IPS-15b (cell line): Measurements from ENCODE around the gene CLCF1.
A peak's percentile ranks its signal among the peaks of the same experiment; 100 is the strongest.
"Not testable (repeated sequence)": the region's sequence is repeated elsewhere in the genome, so short reads cannot be mapped to it uniquely, and the experiment has no call there.

ENCODE experiments used
- H3K27me3 ChIP-seq: one replicate; pipeline ENCODE4 v1.6.1; 2013; ENCODE audit warnings: low read length; ENCODE audit not compliant: control insufficient read depth, insufficient read depth
- H3K36me3 ChIP-seq: one replicate; pipeline ENCODE4 v1.6.1; 2013; ENCODE audit warnings: low read length; ENCODE audit not compliant: control insufficient read depth, insufficient read depth
- H3K4me1 ChIP-seq: one replicate; pipeline ENCODE4 v1.6.1; 2013; ENCODE audit warnings: mild to moderate bottlenecking, low read length; ENCODE audit not compliant: control insufficient read depth, insufficient read depth
- H3K4me3 ChIP-seq: one replicate; pipeline ENCODE4 v1.5.1; 2013; ENCODE audit warnings: low read depth, low read length
- H3K9ac ChIP-seq: one replicate; pipeline ENCODE4 v1.6.1; 2013; ENCODE audit warnings: low read depth, mild to moderate bottlenecking, low read length
- H3K9me3 ChIP-seq: one replicate; pipeline ENCODE4 v1.6.1; 2013; ENCODE audit warnings: mild to moderate bottlenecking, low read length; ENCODE audit not compliant: control insufficient read depth, insufficient read depth

CLCF1 gene

GRCh38 chr11:67406420-67406968, 33.1 kb upstream of the CLCF1 start:
- Histone ChIP-seq H3K4me1 (peaks cover 3% of the 10 kb centered on the region), H3K27me3 (no peaks in the 10 kb centered on the region), H3K4me3 (no peak overlapping the region), H3K9me3 (no peaks in the 10 kb centered on the region), H3K36me3 (no peaks in the 10 kb centered on the region), H3K9ac (no peak overlapping the region)

- Histone ChIP-seq H3K9ac (no peak overlapping the region), H3K4me1 (peaks cover 3% of the 10 kb centered on the region), H3K4me3 (no peak overlapping the region), H3K36me3 (no peaks in the 10 kb centered on the region), H3K9me3 (no peaks in the 10 kb centered on the region), H3K27me3 (no peaks in the 10 kb centered on the region)
Measured at GRCh38 chr11:67405688-67406339, 32.4 kb upstream of the CLCF1 start.

- no peak overlapping the region for H3K4me3 ChIP-seq
- H3K36me3 ChIP-seq = peaks cover 2% of the 10 kb centered on the region
- H3K9ac ChIP-seq = no peak overlapping the region
- H3K27me3 ChIP-seq = no peaks in the 10 kb centered on the region
- peaks cover 3% of the 10 kb centered on the region for H3K4me1 ChIP-seq
- no peaks in the 10 kb centered on the region for H3K9me3 ChIP-seq
Measured at GRCh38 chr11:67405196-67405567, 31.8 kb upstream of the CLCF1 start.

- Histone ChIP-seq H3K9me3 (no peaks in the 10 kb centered on the region), H3K27me3 (no peaks in the 10 kb centered on the region), H3K4me1 (peaks cover 3% of the 10 kb centered on the region), H3K9ac (no peak overlapping the region), H3K4me3 (no peak overlapping the region), H3K36me3 (peaks cover 4% of the 10 kb centered on the region)
Measured at GRCh38 chr11:67404515-67405195, 31.3 kb upstream of the CLCF1 start.

GRCh38 chr11:67403085-67403484, 29.7 kb upstream of the CLCF1 start:
- H3K4me3 ChIP-seq, H3K27me3 ChIP-seq, H3K4me1 ChIP-seq, H3K9ac ChIP-seq, H3K9me3 ChIP-seq: not testable (repeated sequence)
- H3K36me3 ChIP-seq = peaks cover 18% of the 10 kb centered on the region

DNA sequence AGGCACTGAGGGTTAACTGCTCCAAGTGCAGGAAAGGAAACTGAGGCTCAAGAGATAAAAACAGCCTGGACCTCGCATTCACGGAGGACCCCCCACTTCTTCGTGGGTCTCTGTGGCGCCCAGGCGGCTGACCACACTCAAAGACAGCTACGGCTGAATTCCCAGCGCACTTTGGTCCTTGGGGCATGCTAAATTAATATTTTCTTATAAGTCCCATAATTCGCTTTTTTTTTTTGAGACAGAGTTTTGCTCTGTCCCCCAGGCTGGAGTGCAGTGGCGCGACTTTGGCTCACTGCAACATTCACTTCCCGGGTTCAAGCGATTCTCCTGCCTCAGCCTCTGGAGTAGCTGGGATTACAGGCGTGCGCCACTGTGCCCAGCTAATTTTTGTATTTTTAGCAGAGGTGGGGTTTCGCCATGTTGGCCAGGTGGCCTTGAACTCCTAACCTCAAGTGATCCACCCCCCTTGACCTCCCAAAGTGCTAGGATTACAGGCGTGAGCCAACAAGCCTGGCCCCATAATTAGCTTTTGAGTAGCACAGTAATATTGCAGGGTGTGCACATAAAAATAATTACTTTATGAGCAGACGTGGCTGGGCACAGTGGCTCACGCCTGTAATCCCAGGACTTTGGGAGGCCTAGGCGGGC, 28.9 kb upstream of the CLCF1 start:
- H3K27me3 ChIP-seq, H3K4me1 ChIP-seq, H3K9ac ChIP-seq, H3K9me3 ChIP-seq, H3K4me3 ChIP-seq: not testable (repeated sequence)
- peaks cover 25% of the 10 kb centered on the region for H3K36me3 ChIP-seq

DNA sequence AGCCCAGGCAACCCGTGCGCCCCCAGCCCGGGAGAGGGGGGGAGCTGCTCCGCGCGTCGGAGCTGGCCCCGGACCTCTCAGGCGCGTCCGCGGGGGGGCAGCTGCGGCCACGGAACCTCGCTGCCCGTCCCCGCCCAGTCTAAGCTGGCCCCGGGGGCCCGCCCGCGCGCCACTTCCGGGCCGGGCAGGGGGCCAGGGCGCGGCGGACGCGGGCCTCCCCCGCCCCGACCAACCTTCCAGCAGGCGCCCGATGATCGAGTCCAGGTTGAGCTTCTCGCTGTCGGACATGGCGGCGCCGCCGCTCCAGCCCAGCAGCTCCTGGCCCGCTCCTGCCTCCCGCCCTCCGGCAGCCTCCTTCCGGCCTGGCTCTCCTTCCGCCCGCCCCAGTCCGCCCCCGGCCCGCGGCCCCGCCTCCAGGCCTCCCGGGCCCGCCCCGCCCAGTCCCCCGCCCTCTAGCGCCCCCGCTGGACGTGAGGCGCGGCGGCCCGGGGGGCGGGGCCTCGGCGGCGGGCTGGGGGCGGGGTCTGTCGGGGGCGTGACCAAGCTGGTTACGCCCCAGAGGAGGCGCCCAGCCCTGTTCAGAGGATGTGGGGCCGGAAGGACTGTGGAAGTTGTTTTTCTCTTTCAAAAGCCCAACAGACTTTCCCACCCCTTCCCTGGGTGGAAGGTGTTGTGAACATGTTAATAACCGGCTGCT, 28.2 kb upstream of the CLCF1 start, which contains the start of gene PPP1CA:
Gene PPP1CA, minus strand, starts transcription at position 364 of the 697 bp plus-strand sequence. Its CDS starts 76 bp downstream, at position 288.
- peak within 1 kb of the TSS; percentile 70 for H3K9ac ChIP-seq
- H3K4me3 ChIP-seq = peak within 1 kb of the TSS; percentile 82
- peaks cover 27% of the 10 kb centered on the region for H3K36me3 ChIP-seq
- H3K9me3 ChIP-seq = no peaks in the 10 kb centered on the region
- H3K4me1 ChIP-seq = peaks cover 3% of the 10 kb centered on the region
- no peaks in the 10 kb centered on the region for H3K27me3 ChIP-seq

GRCh38 chr11:67400942-67401494, 27.6 kb upstream of the CLCF1 start:
- H3K4me1 ChIP-seq = peaks cover 3% of the 10 kb centered on the region
- H3K4me3 ChIP-seq = peak overlapping the region; percentile 82
- H3K9me3 ChIP-seq = no peaks in the 10 kb centered on the region
- peaks cover 29% of the 10 kb centered on the region for H3K36me3 ChIP-seq
- peak overlapping the region; percentile 70 for H3K9ac ChIP-seq
- H3K27me3 ChIP-seq = no peaks in the 10 kb centered on the region

DNA sequence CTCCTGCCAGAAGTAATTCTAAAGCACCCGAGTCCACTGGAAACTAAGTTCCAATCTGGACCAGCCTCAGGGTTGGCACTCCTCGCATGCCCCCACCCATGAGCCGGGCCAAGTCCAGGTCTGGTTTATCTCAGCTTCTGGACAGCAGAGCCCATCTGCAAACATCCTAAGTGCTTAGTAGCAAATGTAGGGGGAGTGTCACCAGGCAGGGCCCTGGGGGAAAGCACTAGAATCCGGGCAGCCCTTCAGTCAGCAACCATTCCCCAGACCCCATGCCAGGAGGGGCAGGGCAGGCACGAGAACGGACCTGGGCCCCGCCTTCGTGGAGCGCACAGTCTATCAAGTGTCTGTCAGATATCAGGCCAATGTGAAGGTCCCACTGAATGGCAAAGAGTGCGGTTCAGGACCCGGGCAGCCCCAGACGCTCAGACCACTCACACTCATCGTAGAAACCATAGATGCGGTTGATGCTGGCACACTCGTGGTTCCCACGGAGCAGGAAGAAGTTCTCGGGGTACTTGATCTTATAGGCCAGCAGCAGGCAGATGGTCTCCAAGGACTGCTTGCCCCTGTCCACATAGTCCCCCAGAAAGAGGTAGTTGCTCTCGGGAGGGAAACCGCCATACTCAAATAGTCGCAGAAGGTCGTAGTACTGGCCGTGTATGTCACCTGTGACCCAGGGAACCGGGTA, 27.0 kb upstream of the CLCF1 start:
- Histone ChIP-seq H3K9me3 (no peaks in the 10 kb centered on the region), H3K4me1 (peaks cover 3% of the 10 kb centered on the region), H3K36me3 (peaks cover 32% of the 10 kb centered on the region), H3K27me3 (no peaks in the 10 kb centered on the region), H3K4me3 (peak overlapping the region; percentile 82), H3K9ac (peak overlapping the region; percentile 70)

DNA sequence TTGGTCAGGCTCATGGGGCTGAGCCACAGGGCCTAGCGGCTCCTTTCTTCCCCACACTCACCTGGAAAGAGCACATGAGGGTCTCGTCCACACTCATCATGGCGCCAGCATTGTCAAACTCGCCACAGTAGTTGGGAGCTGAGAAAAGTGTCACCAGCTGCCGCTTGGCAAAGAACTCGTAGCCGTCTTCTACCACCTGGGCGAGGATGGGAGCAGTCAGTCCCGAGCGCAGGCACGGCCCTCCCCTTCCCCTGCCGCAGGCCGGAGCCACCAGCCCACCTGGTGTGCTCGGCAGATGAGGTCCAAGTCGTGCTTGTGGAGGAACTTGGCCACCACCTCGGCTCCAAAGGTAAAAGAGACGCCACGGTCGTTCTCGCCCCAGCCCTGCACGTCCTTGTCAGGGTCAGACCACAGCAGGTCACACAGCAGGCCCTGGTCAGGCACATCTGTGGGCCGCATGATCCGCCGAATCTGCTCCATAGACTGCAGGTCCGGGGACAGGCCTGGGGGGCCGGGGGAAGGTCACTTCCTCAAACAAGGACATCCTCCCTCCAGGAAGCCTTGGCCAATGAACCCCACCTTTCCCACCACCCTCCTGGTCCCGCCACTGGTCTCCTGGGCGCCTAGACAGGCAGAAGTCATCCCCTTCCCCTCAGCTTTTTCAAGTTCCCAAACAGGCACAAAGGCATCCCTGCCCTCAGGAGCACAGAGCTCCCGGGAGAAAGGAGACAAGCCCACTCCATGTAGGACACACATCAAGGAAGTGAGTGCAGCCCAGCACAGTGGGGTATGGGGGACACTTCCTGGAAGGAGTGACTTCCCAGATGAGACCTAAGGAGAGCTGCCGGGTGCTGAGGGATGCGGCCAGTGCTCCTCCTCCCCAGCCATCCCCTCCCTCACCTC, 25.5 kb upstream of the CLCF1 start:
- peaks cover 3% of the 10 kb centered on the region for H3K4me1 ChIP-seq
- H3K9me3 ChIP-seq = no peaks in the 10 kb centered on the region
- H3K4me3 ChIP-seq = no peak overlapping the region
- peaks cover 36% of the 10 kb centered on the region for H3K36me3 ChIP-seq
- H3K27me3 ChIP-seq = no peaks in the 10 kb centered on the region
- H3K9ac ChIP-seq = no peak overlapping the region
